ENCODE measurements around the gene COA3.
"Not testable (repeated sequence)": the region's sequence is repeated elsewhere in the genome, so short reads cannot be mapped to it uniquely, and the experiment has no call there.

The COA3 gene

DNA sequence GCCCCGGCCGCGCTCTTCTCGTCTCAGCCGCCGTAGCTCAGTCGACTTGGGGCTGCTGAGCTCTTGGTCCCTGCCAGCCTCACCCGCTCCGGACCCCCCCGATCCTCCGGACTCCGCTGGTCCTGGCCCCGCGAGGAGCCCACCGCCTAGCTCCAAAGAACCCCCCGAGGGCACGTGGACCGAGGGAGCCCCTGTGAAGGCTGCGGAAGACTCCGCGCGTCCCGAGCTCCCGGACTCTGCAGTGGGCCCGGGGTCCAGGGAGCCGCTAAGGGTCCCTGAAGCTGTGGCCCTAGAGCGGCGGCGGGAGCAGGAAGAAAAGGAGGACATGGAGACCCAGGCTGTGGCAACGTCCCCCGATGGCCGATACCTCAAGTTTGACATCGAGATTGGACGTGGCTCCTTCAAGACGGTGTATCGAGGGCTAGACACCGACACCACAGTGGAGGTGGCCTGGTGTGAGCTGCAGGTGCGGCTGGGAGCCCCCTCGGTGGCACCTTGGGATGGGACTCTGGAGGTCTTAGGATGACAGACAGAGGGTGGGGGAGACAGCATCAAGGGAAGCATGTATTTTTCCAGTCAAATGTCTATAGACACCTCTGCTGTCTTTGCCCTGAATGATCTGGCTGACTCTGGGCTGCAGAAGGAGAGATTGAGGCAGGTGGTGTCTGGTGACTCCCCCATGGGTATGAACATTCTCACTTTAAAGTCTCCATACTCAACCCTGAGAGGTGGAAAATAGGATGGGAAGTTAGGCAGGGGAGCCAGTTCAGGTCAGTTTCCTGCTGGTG lies 17.5 kb downstream of the COA3 start:
- FAIRE-seq: no peak

DNA sequence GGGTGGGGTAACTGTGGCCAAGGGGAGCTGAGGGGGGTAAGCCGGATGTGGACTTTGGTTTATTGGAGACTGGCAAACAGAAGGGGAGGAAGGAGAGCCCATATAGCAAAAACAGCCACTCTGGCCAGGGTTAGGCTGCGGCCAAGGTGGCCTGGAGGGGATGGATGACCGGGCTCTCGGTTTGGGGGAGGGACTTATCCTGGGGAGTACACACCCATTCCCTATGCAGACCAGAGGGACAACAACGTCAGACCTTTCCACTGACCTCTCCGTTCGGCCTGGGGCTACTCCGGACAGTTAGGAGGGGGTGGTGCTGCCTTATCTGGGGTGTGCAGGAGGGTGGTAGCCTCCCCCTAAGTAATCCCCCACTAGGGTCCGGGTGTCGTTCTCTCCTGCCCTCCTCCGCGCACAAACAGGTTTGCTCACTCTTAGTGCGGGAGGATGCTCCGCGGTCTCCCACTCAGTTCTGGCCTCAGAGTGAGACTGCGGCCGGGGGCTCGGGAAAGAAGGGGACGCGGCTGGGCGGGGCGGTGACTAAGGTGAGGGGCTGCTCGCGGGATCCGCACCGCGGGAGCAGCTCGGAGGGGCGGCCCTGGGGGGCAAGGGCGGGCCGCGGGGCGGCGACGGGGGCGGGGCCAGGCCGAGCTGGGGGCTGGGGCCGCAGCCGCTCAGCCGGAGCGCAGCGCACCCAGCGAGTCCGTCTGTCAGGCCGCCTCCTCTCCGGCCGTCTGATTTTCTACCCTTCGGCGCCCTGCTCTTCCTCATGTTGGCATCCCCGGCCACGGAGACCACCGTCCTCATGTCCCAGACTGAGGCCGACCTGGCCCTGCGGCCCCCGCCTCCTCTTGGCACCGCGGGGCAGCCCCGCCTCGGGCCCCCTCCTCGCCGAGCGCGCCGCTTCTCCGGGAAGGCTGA lies 18.3 kb downstream of the COA3 start, which contains the start of gene WNK4:
WNK4 (plus strand) TSS at position 675 of the 915 bp plus-strand sequence; CDS start at position 764, 89 bp downstream.
- no peak for FAIRE-seq

DNA sequence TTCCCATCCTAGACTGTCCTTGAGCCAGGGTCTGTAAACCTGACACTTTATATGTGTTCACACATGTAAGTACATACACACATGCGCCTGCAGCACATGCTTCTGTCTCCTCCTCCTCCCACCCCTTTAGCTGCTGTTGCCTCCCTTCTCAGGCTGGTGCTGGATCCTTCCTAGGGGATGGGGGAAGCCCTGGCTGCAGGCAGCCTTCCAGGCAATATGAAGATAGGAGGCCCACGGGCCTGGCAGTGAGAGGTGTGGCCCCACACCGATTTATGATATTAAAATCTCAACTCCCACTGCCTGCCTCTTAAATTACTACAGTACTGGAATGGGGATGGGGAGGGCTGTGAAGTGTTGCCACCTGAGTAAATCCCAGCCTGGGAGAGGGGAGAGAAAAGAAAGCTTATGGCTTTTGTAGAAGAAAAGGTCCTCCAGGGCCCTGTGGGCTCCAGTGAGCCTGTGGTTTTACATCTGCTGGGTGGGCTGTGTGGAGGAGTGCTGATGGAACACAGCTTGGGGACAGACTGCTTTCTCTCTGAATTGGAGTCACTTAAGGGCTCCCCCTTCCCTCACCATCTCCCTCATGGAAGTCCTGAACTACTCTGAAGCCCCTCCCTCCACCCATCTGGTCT lies 19.1 kb downstream of the COA3 start:
- FAIRE-seq: no peak

DNA sequence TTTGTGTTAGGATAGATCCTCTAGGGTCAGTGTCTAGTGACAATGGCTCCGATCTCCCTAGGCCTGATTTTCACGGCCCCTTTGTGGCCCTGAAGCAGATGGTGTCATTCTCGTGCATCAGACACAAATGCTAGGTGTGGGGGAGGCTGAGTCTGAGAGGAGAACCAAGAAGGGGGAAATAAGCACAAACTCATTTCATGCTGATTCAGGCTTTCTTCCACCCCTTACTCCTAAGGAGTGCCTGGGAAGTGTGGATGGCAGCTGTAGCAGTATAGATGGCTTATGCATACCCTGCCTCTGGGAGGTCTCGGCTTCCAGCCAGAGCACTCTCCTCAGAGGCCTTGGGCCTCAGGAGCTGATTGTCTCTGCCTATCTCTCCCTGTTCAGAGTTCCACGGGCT lies 19.9 kb downstream of the COA3 start:
- no peak for FAIRE-seq

DNA sequence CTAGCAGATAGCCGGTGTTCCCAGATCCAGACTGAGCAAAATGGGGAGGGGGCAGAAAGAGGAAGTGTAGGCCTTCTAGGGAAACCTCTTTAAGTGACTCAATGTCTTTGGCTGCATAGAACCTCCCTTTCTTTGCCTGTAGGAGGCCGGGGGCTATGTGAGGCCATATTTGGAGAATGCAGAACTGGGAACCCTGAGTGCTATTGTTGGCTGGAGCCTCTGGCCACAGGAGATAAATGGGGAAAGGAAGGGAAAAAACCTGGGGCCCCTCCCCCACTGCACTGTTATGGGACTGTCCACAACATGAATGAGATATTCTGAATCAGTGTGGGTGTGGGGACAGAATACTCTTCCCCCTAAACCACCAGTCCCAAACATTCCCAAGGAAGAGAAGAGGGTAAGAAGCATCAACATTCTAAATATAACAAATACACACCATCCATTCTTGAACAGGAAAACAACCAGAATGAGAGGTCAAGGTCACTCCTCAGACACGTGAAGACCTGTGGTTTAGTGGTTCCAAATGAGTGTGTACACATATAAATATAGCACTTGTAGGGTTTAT lies 22.9 kb downstream of the COA3 start:
- no peak for FAIRE-seq

DNA sequence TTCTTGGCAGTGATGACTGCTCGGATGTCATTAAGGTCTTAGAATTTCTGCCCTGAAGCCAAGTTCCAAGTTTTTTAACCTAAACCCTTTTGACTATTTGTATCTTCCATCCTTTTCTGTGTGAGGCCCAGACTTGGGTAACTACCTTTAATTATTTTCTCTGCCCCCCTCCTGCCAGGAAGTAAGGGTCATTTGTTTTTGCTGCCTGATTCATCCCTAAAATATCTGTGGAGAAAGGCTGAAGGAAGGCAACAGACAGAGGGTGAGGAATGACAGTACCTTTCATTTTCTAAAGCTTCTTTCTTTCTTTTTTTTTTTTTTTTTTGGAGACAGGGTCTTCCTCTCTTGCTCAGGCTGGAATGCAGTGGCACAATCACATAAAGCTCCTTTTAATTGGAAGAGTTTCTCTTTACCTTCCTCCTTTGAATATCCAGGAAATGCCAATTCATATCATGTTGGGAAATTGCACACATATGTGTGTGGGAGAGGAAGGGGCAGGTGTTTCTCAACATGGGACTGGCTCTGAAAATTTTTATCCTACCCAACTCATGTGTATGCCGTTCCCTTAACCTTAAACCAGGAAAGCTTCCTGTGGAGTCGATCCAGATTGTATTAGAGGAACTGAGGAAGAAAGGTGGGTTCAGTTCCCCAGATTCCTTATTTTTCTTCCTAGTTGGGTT lies 24.3 kb downstream of the COA3 start:
- no peak for FAIRE-seq

DNA sequence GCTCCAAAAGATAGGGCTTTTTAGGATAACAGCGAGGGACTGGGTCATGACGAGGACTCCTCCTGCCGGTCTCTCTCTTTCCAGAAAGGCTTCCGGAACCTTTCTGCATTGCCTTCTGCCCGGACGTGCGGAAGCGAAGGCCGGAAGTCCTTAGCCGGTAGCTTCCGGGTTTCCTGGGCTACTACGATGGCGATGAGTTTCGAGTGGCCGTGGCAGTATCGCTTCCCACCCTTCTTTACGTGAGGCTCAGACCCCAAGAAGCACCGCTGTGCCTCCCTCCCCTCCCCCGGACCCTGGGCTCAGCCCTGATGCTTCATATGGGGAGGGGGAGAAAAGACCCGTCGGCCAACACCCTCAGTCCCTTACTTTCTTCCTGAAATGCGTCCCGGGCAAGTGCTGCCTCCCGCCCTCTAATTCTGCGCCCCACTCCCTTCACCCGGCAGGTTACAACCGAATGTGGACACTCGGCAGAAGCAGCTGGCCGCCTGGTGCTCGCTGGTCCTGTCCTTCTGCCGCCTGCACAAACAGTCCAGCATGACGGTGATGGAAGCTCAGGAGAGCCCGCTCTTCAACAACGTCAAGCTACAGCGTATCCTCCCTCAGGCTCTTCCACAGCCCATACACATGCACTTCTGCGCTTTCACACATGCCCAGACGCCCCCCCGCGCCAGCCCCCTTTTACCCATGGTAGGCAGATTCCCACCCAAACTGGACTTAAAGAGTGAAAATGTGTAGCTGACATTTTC lies 25.0 kb downstream of the COA3 start, which contains the start of gene VPS25:
VPS25 (plus strand) TSS at position 160 of the 746 bp plus-strand sequence; CDS start at position 187, 27 bp downstream.
- no peak for FAIRE-seq

DNA sequence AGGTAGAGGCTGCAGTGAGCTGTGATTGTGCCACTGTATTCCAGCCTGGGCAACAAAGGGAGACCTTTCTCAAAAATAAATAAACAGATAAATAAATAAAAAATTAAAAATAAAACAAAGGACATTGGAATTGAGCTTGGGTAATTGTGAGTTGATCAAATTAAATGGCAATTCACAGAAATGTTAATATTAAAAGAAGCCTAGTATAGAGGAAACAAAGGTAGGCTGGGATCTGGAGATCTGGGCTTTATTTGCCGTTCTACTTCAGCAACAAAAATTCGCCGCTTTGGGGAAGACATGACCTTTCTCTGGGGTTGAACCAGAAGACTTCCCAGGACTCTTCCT lies 25.6 kb downstream of the COA3 start:
- no peak for FAIRE-seq

DNA sequence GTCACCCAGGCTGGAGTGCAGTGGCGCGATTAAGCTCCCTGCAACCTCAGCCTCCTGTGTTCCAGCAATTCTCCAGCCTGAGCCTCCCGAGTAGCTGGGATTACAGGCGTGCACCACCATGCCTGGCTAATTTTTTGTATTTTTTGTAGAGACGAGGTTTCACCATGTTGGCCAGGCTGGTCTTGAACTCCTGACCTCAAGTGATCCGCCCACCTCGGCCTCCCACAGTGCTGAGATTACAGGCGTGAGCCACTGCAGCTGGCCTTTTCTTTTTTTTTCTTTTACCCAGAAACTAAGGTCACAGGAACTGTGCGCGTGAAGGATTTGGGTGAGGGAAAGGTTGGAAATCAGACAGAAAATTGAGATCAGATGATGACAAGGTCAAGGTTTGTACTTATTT lies 28.5 kb downstream of the COA3 start:
- FAIRE-seq: not testable (repeated sequence)

DNA sequence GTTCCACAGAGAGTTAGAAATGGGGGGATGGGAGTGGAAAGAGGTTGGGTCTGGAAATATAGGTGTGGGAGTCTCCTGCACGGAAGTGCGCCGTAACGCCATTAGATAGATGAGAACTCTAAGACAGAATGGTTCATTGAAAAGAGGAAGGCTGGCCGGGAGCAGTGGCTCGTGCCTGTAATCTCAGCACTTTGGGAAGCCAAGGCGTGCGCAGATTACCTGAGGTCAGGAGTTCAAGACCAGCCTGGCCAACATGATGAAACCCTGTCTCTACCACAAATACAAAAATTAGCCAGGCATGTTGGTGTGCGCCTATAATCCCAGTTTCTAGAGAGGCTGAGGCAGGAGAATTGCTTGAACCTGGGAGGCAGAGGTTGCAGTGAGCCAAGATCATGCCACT lies 30.5 kb downstream of the COA3 start:
- not testable (repeated sequence) for FAIRE-seq

DNA sequence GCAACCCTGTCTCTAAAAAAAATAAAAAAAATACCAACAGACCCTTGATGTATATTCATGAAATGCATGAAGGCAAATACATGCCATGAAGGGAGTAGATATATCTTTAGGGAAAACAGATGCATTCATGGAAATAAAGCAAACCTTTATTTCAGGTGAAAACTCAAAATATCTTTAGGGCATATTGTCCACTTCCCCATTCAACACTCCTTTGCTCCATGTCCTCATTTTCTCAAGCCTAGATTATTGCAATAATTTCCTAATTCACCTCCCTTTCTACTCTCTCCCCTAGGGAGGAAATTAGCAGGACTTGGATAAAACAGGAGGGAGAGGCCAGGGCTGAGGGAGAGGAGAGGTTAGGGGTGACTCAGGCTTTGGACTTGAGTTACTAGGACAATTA lies 31.0 kb downstream of the COA3 start:
- no peak for FAIRE-seq

DNA sequence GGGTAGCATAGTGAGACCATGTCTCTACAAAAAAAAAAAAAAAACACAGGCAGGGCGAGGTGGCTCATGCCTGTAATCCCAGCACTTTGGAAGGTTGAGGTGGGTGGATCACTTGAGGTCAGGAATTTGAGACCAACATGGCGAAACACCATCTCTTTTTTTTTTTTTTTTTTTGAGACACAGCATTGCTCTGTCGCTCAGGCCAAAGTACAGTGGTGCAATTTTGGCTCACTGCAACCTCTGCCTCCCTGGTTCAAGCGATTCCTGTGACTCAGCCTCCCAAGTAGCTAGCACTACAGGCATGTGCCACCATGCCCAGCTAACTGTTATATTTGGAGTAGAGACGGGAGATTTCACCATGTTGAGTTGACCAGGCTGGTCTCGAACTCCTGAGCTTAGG lies 32.4 kb downstream of the COA3 start:
- FAIRE-seq: no peak

DNA sequence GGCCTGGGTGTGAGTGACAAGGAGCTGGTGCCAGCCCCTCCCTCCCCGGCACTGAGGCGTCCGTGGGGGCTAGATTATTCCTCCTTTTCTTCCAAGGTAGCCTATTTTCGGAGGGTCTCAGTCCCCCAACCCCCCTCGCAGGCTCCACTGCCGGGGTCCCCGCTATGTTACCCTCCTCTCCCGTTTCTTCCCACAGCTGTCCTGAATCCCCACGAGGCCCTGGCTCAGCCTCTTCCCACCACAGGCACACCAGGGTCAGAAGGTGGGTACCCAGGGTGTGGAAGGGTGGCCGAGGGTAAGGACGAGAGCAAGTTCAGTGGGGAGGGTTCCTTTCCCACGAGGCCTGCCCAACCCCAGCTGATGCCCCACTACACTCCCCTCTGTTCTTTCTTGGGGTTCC lies 36.9 kb downstream of the COA3 start:
- no peak for FAIRE-seq

DNA sequence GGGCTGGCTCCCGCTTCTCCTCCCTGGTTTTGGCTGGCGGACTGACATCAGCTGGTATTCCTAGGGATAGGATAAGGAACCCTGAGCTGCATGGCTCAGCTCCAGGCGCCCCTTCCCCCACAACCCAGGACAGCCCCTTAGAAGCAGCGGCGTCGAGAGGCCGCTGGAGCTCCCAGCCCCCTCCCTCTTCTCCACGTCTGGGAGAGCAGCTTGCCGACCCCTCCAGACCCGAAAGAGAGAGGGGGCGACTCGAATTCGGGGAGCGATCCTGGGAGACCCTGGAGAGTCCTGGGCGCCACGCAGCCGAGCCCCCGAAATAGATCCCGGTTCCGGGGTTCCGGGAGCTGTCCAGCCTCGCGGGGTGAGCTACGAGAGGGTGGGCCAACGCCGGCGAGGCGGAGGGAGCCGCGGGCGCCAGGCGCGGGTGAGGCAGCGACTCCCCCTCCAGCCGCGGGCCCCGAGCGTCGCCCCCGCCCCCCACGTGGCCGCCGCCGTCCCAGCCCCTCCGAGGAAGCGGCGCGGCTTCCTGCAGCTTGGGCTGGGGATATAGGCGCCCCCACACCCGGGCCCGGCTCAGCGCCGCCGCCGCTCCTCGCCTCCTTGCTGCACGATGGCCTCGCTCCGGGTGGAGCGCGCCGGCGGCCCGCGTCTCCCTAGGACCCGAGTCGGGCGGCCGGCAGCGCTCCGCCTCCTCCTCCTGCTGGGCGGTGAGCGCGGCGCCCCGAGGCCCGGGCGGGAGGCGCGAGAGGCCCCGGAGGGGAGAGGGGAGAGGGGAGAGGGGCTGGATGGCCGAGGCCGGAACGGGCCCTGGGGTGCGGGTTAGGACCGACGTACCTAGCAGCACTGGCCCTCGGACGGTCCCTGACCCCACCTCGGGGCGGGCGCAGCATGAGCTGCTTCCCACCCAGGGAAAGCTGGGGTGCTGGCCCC lies 37.6 kb downstream of the COA3 start, which contains the start of gene RAMP2:
RAMP2 (plus strand) TSS at position 576 of the 930 bp plus-strand sequence; CDS start at position 611, 35 bp downstream.
- no peak for FAIRE-seq

DNA sequence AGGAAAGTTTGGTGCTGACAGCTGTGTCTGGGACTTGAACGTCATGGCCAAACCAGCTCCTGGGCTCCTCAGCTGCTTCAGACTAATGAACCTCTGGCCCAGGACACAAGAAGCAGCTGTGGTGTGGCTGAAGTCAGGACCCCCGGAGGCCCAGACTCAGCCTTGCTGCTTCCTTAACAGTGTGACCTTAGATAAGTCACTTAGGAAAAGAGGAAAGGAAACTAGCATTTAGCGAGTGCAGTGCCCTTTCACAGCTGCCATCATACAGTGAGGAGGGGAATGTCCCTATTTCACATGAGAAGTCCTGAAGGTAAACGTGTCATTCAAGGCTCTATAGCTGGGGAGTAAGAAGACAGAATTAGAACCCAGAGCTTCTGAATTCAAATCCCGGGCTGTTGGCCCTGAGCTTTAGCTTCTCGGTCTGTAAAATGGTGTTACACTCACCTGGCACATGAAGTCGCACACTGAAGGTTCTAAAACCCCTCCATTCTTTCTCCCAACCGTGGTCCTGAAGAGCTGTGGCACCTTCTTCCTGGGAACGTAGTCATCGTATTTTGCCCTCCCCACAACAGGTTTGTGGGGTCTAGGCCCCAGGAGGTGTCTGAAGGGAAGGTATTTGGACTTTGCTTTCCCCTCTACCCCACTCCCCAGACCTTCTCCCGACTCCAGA lies 38.4 kb downstream of the COA3 start:
- no peak for FAIRE-seq

DNA sequence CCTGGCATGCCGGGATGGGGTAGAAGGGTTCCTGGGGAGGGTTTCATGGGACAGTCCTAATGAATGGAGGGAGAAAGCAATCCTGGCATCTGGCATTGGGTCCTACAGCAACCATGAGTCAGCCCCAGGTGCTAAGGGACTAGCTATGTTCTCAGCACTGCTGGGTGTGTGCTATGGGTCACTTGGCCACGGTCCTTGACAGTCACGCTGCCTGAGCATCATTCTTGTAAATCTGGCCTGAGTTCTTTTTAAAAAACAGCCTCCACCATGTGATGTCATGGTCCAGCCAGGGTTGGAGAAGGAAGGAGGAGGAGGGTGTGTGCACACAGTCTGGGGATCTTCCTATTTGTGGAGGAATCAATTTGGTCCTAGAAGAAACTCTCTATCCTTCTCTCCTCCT lies 43.7 kb downstream of the COA3 start:
- FAIRE-seq: no peak

DNA sequence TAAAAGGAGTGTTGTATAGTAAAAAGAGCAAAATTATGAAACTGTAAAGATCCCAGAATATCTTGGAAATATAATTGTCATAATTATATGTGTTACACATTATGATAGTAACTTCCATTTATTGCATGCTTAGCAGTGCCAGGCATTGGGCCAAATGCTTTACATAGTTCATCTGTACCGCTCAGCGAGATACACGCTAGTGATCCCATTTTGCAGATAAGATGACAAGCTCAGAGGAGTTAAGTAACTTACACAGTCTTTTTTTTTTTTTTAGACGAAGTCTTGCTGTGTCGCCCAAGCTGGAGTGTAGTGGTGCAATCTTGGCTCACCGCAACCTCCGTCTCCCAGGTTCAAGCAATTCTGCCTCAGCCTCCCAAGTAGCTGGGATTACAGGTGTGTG lies 46.9 kb downstream of the COA3 start:
- no peak for FAIRE-seq

DNA sequence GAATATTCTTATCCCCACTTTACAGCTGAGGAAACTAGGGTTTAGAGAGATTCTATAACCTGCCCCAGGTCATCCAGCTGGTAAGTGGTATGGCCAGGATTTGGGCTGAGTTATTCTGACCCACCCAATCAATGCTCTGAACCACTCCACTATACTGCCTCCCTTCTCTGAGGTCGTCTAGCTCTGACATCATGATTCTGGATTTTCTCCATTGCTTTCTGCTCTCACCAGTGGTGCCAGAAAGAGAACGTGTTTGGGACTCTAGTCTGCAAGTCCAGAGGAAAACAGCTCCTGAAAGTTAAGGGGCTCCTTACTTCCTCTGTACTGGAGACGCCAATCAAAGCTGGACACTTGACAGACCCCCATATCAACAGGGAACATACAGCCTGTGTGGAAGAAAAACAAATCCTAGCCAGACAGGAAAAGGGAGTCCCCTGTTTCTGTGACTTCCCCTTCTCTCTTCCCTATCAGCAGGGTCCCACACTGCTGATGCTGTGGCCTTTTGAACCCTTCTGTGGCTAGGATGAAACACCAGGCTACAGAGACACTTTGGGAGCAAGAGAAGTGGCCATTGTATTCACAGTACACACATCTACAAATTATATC lies 47.7 kb downstream of the COA3 start:
- FAIRE-seq: no peak
